ENCODE measurements around the gene NRARP. TPM values are rescaled to one million over a fixed set of nuclear protein-coding genes. Genes with fewer than 3 reads are reported as not detected.

NRARP gene
- total and polyA plus RNA-seq, 2 of the 8 experiments (the other 6 are each of a cell fraction or from before 2014, with no cell fraction given), result 32.5 to 37.2 TPM

- peaks cover 4% of the 10 kb centered on the region; the same call in 1 of the 2 replicates for H3K23me2 ChIP-seq (ENCODE audit: low read depth, low read length)
- H3K27me3 ChIP-seq (replicated peaks in 1 of 4; ENCODE audit: control insufficient read depth in 3 of 4, extremely low read depth in 1 of 4, insufficient read depth in 3 of 4, low read length in 3 of 4), result peaks cover 0 to 24% (median 12%) of the 10 kb centered on the region in 4 experiments; a peak in 5 of 7 replicates
- peak overlapping the region; percentile 24; the same call in 1 of the 2 replicates for H2BK5ac ChIP-seq (ENCODE audit: low read depth, low read length)
- H3K18ac ChIP-seq (ENCODE audit: extremely low read depth, low read length), result no peak overlapping the region
- FAIRE-seq (no peak), DNase-seq (ENCODE audit: low read depth in 1 of 2, low spot score in 2 of 2) (no peak)
- H3K79me1 ChIP-seq (ENCODE audit: low read depth, low read length), result no peaks in the 10 kb centered on the region
- no peak overlapping the region for H3K27ac ChIP-seq (ENCODE audit: low read depth, low read length)
- no peak overlapping the region for H3K4ac ChIP-seq (replicated peaks; ENCODE audit: insufficient read length, low read depth, low read length)
- H2BK12ac ChIP-seq (ENCODE audit: low read depth, low read length), result peak overlapping the region; percentile 27; the same call in 1 of the 2 replicates
- H4K91ac ChIP-seq (replicated peaks; ENCODE audit: insufficient read length, low read length), result no peak overlapping the region
- POLR2A ChIA-PET (ENCODE audit: partially characterized antibody), result interaction anchor here (1.1 to 1.8 kb wide), 2 partner anchors 12 to 16 kb away, joined by 3 to 5 read pairs; partner anchors contain the start of gene TOR4A
- H3K14ac ChIP-seq (ENCODE audit: insufficient read length), result no peak overlapping the region
- peaks cover 2 to 3% of the 10 kb centered on the region in 2 experiments for H4K20me1 ChIP-seq (replicated peaks in 1 of 2; ENCODE audit: control insufficient read depth in 1 of 2, insufficient read depth in 2 of 2, low read length in 2 of 2)
- no peak overlapping the region; a peak in 1 of 4 replicates for H3K4me2 ChIP-seq (ENCODE audit: insufficient read depth in 1 of 2, low read depth in 2 of 2, low read length in 2 of 2)
- H4K5ac ChIP-seq (ENCODE audit: insufficient read length, low read depth, low read length), result no peak overlapping the region
- no peak overlapping the region for H2AFZ ChIP-seq (ENCODE audit: low read length)
- H2AK5ac ChIP-seq (ENCODE audit: low read depth, low read length), result peak overlapping the region; percentile 53; the same call in 1 of the 2 replicates
- H3K4me3 ChIP-seq (ENCODE audit: extremely low read depth in 1 of 4, insufficient read depth in 2 of 4, low read depth in 3 of 4, low read length in 4 of 4), result no peak overlapping the region
- 86% methylated on average over 11 of the region's 15 CpGs; no CpG with 5 or more reads in 1 of the 2 experiments for WGBS, 2 experiments (ENCODE audit: extremely low coverage in 1 of 2, insufficient coverage in 1 of 2, insufficient read length in 1 of 2, insufficient replicate concordance in 2 of 2, low coverage in 1 of 2, low lambda C conversion rate in 2 of 2, missing lambda C conversion rate in 1 of 2)
- no peak overlapping the region for H2BK20ac ChIP-seq (ENCODE audit: low read length)
- H3K56ac ChIP-seq (replicated peaks; ENCODE audit: insufficient read length, low read depth, low read length), result no peak overlapping the region
- CTCF ChIA-PET (ENCODE audit: partially characterized antibody), result interaction anchor here (0.6 to 2.7 kb wide), 9 partner anchors 10 to 258 kb away, joined by 3 to 7 read pairs (median 3); no protein-coding TSS in a partner anchor
- no peaks in the 10 kb centered on the region for H3K79me2 ChIP-seq (ENCODE audit: control insufficient read depth in 1 of 2, insufficient read depth in 2 of 2, low read length in 2 of 2)
- 0 out of 2 replicates have a peak overlapping the region, but pooled peaks have one; percentile 40 for H2BK15ac ChIP-seq (ENCODE audit: low read length)
- H3K9ac ChIP-seq (replicated peaks in 1 of 4; ENCODE audit: extremely low read depth in 1 of 4, low read depth in 3 of 4, low read length in 3 of 4), result no peak overlapping the region
- no peak overlapping the region; the same call in 1 of the 2 replicates for H4K8ac ChIP-seq (ENCODE audit: extremely low read depth, insufficient read depth, low read length)
- peaks cover 0 to 4% of the 10 kb centered on the region in 2 experiments; a peak in 2 of 4 replicates for H3K9me3 ChIP-seq (ENCODE audit: insufficient read depth in 2 of 2, low read depth in 1 of 2, low read length in 1 of 2)
- H3K36me3 ChIP-seq (ENCODE audit: control insufficient read depth in 2 of 4, insufficient read depth in 4 of 4, low read length in 3 of 4), result no peaks in the 10 kb centered on the region
- TF ChIP-seq SIX5 (IDR thresholded peaks at IDR 0.05; ENCODE audit: low read depth, low read length) (no peak), RBBP5 (IDR thresholded peaks at IDR 0.05; ENCODE audit: borderline replicate concordance, low read depth, low read length) (no peak), YY1 (IDR thresholded peaks at IDR 0.05; ENCODE audit: low read depth, low read length) (0 out of 2 replicates have a peak, but pooled peaks have one; percentile 7), E2F6 (IDR thresholded peaks at IDR 0.05) (no peak)
- H3K4me1 ChIP-seq (replicated peaks in 1 of 4; ENCODE audit: control insufficient read depth in 3 of 4, insufficient read depth in 4 of 4, low read length in 3 of 4), result peaks cover 3 to 14% (median 13%) of the 10 kb centered on the region in 4 experiments
- no peak overlapping the region for H2BK120ac ChIP-seq (replicated peaks; ENCODE audit: low read depth, low read length)
- no peak overlapping the region for H3K23ac ChIP-seq (ENCODE audit: insufficient read length)
Measured at GRCh38 chr9:137293094-137293481, 9.0 kb downstream of the NRARP start.
